ENCODE data around the gene CLEC17A. TPM values are rescaled to one million over a fixed set of nuclear protein-coding genes. Genes with fewer than 3 reads are reported as not detected.

Gene CLEC17A
- polyA plus RNA-seq, 1 donor from 2014 or later: not detected

GRCh38 chr19:14542711-14543328 is 40.1 kb upstream of the CLEC17A start:
- H3K36me3 ChIP-seq (ENCODE audit: insufficient read depth, low read length): no peaks in the 10 kb centered on the region
- no peaks in the 10 kb centered on the region for H3K27me3 ChIP-seq (ENCODE audit: insufficient read depth, low read depth, low read length)
- H3K9me3 ChIP-seq (ENCODE audit: low read length): no peaks in the 10 kb centered on the region
- no peak overlapping the region for H3K4me2 ChIP-seq (ENCODE audit: low read length)
- H3F3A ChIP-seq (ENCODE audit: insufficient read depth, low read length, poor library complexity, severe bottlenecking): no peaks in the 10 kb centered on the region
- no peak overlapping the region for H3K4me3 ChIP-seq (ENCODE audit: low read length)
- no peak for TF ChIP-seq EZH2 (IDR thresholded peaks at IDR 0.05; ENCODE audit: borderline replicate concordance, insufficient read depth, low read length, poor library complexity, severe bottlenecking)
- no peak for TF ChIP-seq TAF1 (IDR thresholded peaks at IDR 0.05; ENCODE audit: low read depth)
- TF ChIP-seq SMC3 (conservative IDR thresholded peaks at IDR 0.05; ENCODE audit: poor library complexity): no peak
- no peak for TF ChIP-seq CTCF (IDR thresholded peaks at IDR 0.05; ENCODE audit: poor library complexity, severe bottlenecking)
- TF ChIP-seq EP300 (conservative IDR thresholded peaks at IDR 0.05; ENCODE audit: poor library complexity, severe bottlenecking): no peak
- no peak for TF ChIP-seq REST (IDR thresholded peaks at IDR 0.05; ENCODE audit: borderline replicate concordance)
- no peak for TF ChIP-seq POLR2AphosphoS5 (IDR thresholded peaks at IDR 0.05)
- TF ChIP-seq RAD21 (conservative IDR thresholded peaks at IDR 0.05): no peak
- TF ChIP-seq MXI1 (conservative IDR thresholded peaks at IDR 0.05; ENCODE audit: poor library complexity, severe bottlenecking): no peak
- peaks cover 2% of the 10 kb centered on the region for H3K79me2 ChIP-seq (replicated peaks; ENCODE audit: insufficient read depth, low read length)
- H3K9me2 ChIP-seq (ENCODE audit: insufficient read depth, low read length): no peaks in the 10 kb centered on the region
- H3K27ac ChIP-seq (ENCODE audit: low read length): no peak overlapping the region
- no peak overlapping the region for H3K9ac ChIP-seq (ENCODE audit: low read length)
- no peaks in the 10 kb centered on the region for H4K20me1 ChIP-seq (ENCODE audit: insufficient read depth)
- H2AFZ ChIP-seq (ENCODE audit: low read depth, low read length): no peak overlapping the region

GRCh38 chr19:14544047-14544446 is 38.8 kb upstream of the CLEC17A start:
- Histone ChIP-seq H3K36me3 (ENCODE audit: insufficient read depth, low read length) (no peaks in the 10 kb centered on the region), H3F3A (ENCODE audit: insufficient read depth, low read length, poor library complexity, severe bottlenecking) (no peaks in the 10 kb centered on the region), H3K9me3 (ENCODE audit: low read length) (no peaks in the 10 kb centered on the region), H3K9ac (ENCODE audit: low read length) (no peak overlapping the region), H3K4me3 (ENCODE audit: low read length) (no peak overlapping the region), H3K4me2 (ENCODE audit: low read length) (no peak overlapping the region), H2AFZ (ENCODE audit: low read depth, low read length) (no peak overlapping the region), H4K20me1 (ENCODE audit: insufficient read depth) (no peaks in the 10 kb centered on the region), H3K9me2 (ENCODE audit: insufficient read depth, low read length) (no peaks in the 10 kb centered on the region), H3K27me3 (ENCODE audit: insufficient read depth, low read depth, low read length) (no peaks in the 10 kb centered on the region), H3K79me2 (replicated peaks; ENCODE audit: insufficient read depth, low read length) (peaks cover 2% of the 10 kb centered on the region), H3K27ac (ENCODE audit: low read length) (no peak overlapping the region)
- no peak for TF ChIP-seq TAF1 (IDR thresholded peaks at IDR 0.05; ENCODE audit: low read depth)
- no peak for TF ChIP-seq EP300 (conservative IDR thresholded peaks at IDR 0.05; ENCODE audit: poor library complexity, severe bottlenecking)
- TF ChIP-seq SMC3 (conservative IDR thresholded peaks at IDR 0.05; ENCODE audit: poor library complexity): no peak
- TF ChIP-seq MXI1 (conservative IDR thresholded peaks at IDR 0.05; ENCODE audit: poor library complexity, severe bottlenecking): no peak
- TF ChIP-seq RAD21 (conservative IDR thresholded peaks at IDR 0.05): no peak
- TF ChIP-seq POLR2AphosphoS5 (IDR thresholded peaks at IDR 0.05): no peak
